Lower lobe of right lung (tissue), 2 donors: ENCODE results near the gene MRPS9. TPM values are rescaled to one million over a fixed set of nuclear protein-coding genes. Genes with fewer than 3 reads are reported as not detected.

Source experiments
- ATAC-seq, 2 donors: fragments of 200-7000 bp; cut with Tn5 transposase; one replicate each; pipeline ENCODE4 v1.9.1; 2020 to 2022; ENCODE audit warnings: mild to moderate bottlenecking in 2 of 2, moderate library complexity in 2 of 2
- DNase-seq: peaks from one replicate; pipeline ENCODE4 v3.0.0-alpha.2; 2020
- H3K27ac ChIP-seq: fragments of 200-600 bp; one replicate; pipeline ENCODE4 v1.8.0; 2022
- H3K27me3 ChIP-seq: fragments of 200-600 bp; one replicate; pipeline ENCODE4 v1.8.0; 2022; ENCODE audit warnings: low read depth
- H3K36me3 ChIP-seq: fragments of 200-600 bp; one replicate; pipeline ENCODE4 v1.8.0; 2022; ENCODE audit warnings: mild to moderate bottlenecking
- H3K4me1 ChIP-seq: fragments of 200-600 bp; one replicate; pipeline ENCODE4 v1.8.0; 2022
- H3K4me3 ChIP-seq: fragments of 200-600 bp; one replicate; pipeline ENCODE4 v1.8.0; 2022; ENCODE audit warnings: mild to moderate bottlenecking
- H3K9me3 ChIP-seq: fragments of 200-600 bp; one replicate; pipeline ENCODE4 v1.8.0; 2022
- CTCF ChIP-seq: fragments of 200-600 bp; IDR thresholded peaks from one replicate; pipeline ENCODE4 v1.8.0; 2022; ENCODE audit warnings: antibody characterized with exemption, mild to moderate bottlenecking
- intact Hi-C: fragments of 100-400 bp; cut with DNase I; formaldehyde crosslinking; loops from one replicate; pipeline ENCODE4 v1.11.0; 2022
- total RNA-seq: library from RNA; stranded (reverse); fragmentation: NEBNext Ultra II Directional; extraction: Animal tissue kit (Norgen Biotek cat#: 25700); gene quantifications from one replicate; pipeline ENCODE4 v1.2.1, GENCODE V29; 2021
- donor health status: DM: no; HTN: yes; CAD: no; lungs with severe emphysema.

The MRPS9 gene
- total RNA-seq, 1 donor from 2014 or later: 15.1 TPM

DNA sequence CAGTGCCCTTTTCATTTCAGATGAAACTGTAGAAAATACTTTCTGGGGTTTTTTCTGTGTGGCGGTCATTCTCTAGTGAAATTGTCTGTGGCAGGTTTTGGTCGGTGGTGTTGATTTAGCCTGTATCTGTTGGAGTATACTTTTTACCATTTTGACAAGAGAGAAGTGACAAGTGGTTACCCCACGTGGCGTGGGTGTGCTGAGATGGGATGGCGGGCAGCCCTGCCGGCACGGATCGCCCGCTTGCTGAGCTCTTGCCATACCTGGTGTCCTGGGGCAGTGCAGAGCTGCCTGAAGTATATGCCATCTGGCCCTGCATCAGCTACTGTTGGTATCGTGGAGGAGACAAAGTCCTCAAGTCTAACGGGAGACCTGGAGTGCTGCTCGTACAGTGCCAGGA is 64.1 kb downstream of the MRPS9 start:
- Histone ChIP-seq H3K4me3 (no peak overlapping the region), H3K9me3 (no peaks in the 10 kb centered on the region), H3K27ac (no peak overlapping the region), H3K27me3 (no peaks in the 10 kb centered on the region), H3K36me3 (peaks cover 44% of the 10 kb centered on the region), H3K4me1 (no peaks in the 10 kb centered on the region)
- intact Hi-C loops: no loop called here
- no peak for TF ChIP-seq CTCF
- no peak for DNase-seq
- ATAC-seq: no peak

GRCh38 chr2:105102963-105103421 is 65.1 kb downstream of the MRPS9 start:
- Histone ChIP-seq H3K4me3 (no peak overlapping the region), H3K9me3 (no peaks in the 10 kb centered on the region), H3K36me3 (peaks cover 34% of the 10 kb centered on the region)

GRCh38 chr2:105103481-105103880 is 65.6 kb downstream of the MRPS9 start:
- intact Hi-C loops: no loop called here
- ATAC-seq: no peak
- Histone ChIP-seq H3K9me3 (no peaks in the 10 kb centered on the region), H3K27ac (no peak overlapping the region), H3K27me3 (no peaks in the 10 kb centered on the region), H3K4me3 (no peak overlapping the region), H3K36me3 (peaks cover 29% of the 10 kb centered on the region), H3K4me1 (no peaks in the 10 kb centered on the region)
- no peak for DNase-seq
- no peak for TF ChIP-seq CTCF

More at GRCh38 chr2:105102963-105103421, 65.1 kb downstream of the MRPS9 start:
- Histone ChIP-seq H3K27ac (no peak overlapping the region), H3K4me1 (no peaks in the 10 kb centered on the region), H3K27me3 (no peaks in the 10 kb centered on the region)
- no peak for ATAC-seq
- TF ChIP-seq CTCF: no peak
- intact Hi-C loops: no loop called here
- no peak for DNase-seq

- no peak for TF ChIP-seq CTCF
- no peak for ATAC-seq
- H3K4me3 ChIP-seq: no peak overlapping the region
- H3K36me3 ChIP-seq: peaks cover 21% of the 10 kb centered on the region
- H3K27me3 ChIP-seq: no peaks in the 10 kb centered on the region
- no peaks in the 10 kb centered on the region for H3K4me1 ChIP-seq
- H3K9me3 ChIP-seq: no peaks in the 10 kb centered on the region
- intact Hi-C loops: no loop called here
- no peak overlapping the region for H3K27ac ChIP-seq
- DNase-seq: no peak
These were observed 66.4 kb downstream of the MRPS9 start for GRCh38 chr2:105104208-105104731.

- TF ChIP-seq CTCF: no peak
- ATAC-seq (no peak), DNase-seq (no peak)
- Histone ChIP-seq H3K27me3 (no peaks in the 10 kb centered on the region), H3K27ac (no peak overlapping the region), H3K4me1 (no peaks in the 10 kb centered on the region), H3K36me3 (no peaks in the 10 kb centered on the region), H3K4me3 (no peak overlapping the region), H3K9me3 (no peaks in the 10 kb centered on the region)
- intact Hi-C loops: loop anchor here (10.0 kb wide), 1 partner anchor 124 kb away; no protein-coding TSS in a partner anchor
These were observed 72.5 kb downstream of the MRPS9 start for GRCh38 chr2:105110295-105110829.
